ENCODE measurements around the gene PGAP3.

DNA sequence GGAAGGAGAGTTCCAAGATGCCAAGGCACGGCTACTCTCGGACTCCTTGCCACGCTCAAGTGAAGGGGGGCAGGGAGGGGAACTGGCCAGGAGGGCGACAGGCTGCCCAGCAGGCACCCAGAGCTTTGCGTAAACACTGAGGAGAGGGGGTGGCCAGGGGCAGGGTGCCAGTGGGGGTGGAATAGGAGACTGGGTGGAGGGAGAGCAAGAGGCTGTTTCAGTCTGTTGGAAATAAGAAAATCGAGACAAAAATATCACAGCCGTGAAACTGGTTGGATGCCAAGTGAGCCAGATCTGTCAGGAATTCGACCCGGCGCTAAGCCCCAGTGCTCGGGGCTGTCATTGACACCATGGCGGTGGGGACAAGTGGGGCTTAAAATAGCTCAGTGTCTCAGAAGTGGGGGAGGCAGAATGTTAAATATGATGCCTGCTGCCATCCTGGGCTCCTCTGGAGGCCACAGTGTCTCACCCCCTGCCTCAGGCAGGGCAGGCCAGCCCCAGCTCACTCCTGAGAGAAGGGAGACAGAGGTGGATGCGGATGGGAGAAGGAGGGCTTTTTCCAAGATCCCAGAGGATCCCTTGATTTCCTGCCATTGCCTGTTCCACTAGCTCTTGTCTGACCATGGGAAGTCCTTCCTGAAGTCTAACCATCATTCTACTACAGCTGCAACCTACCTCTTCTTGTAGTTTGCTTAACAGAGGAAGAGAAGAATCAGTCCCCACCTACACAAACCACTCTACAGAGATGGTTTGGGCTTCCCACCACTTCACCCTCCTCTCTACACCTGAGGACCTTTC is 10.1 kb downstream of the PGAP3 start:
- TF ChIP-seq CTCF (IDR thresholded peaks at IDR 0.05) (no peak), POLR2A (IDR thresholded peaks at IDR 0.05) (no peak), POLR2AphosphoS5 (IDR thresholded peaks at IDR 0.05) (no peak), EP300 (IDR thresholded peaks at IDR 0.05) (no peak)
